Smooth muscle cell of trachea (primary cell): ENCODE measurements around the gene PTCD2. TPM values are rescaled to one million over a fixed set of nuclear protein-coding genes. Genes with fewer than 3 reads are reported as not detected.

Experiments
- total RNA-seq: library from RNA; depleted of rRNA; stranded (reverse); fragments of >200 nt; gene quantifications from 2 replicates; pipeline ENCODE4 v1.2.1, GENCODE V29; 2014

PTCD2 gene
- total RNA-seq: 11.2 and 14.4 TPM in 2 replicates

GRCh38 chr5:72319976-72320752 is at the start of gene PTCD2, which contains the start of gene MRPS27:
Gene PTCD2 (plus strand): TSS chr5:72320373. CDS start chr5:72320383, 10 bp downstream.
Gene MRPS27 (minus strand): TSS chr5:72320240. CDS start chr5:72320221, 19 bp downstream.

Other genes with a start within 250 kb of the PTCD2 start
- gene MAP1B, start 212.9 kb upstream of the PTCD2 start, total RNA-seq: 133 and 421 TPM in 2 replicates
- gene MRPS27, start 133 bp upstream of the PTCD2 start, total RNA-seq: 86.7 and 100 TPM in 2 replicates
- under 0.01 TPM in 1 of 2 replicates, not detected in the other for gene ZNF366, start 187.0 kb downstream of the PTCD2 start, total RNA-seq